ENCODE results near the gene OR2T27. TPM values are rescaled to one million over a fixed set of nuclear protein-coding genes. Genes with fewer than 3 reads are reported as not detected.
A peak's percentile ranks its signal among the peaks of the same experiment; 100 is the strongest.
"Not testable (repeated sequence)": the region's sequence is repeated elsewhere in the genome, so short reads cannot be mapped to it uniquely, and the experiment has no call there.

OR2T27 gene
- total and polyA plus RNA-seq, 2 donors (not counting 3 experiments of a cell fraction or from before 2014, with no cell fraction given): not detected

DNA sequence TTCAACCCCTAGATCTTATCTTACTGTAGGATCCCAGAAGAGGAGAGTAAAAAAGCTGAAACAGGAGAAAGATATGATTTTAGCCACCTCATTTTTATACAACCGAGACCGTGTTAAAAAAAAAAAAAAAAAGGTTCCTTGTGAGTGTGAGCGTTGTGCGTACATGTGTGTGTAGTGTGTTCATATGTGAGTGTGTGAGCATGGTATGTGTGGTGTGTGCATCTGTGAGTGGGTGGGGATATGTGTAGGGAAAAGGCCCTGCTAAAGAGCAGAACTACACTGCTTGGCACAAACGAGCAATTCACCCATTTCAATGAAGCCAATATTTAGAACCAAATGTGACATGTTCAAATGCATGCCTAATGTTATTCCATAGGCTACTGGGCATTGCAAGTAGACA lies 13.7 kb downstream of the OR2T27 start:
- CTCF ChIA-PET; H3K4me1 ChIP-seq (ENCODE audit: control insufficient read depth, extremely low read depth, insufficient read depth, low read length); H3K9me3 ChIP-seq (replicated peaks; ENCODE audit: control insufficient read depth, insufficient read depth, low read length); H3K9me1 ChIP-seq (replicated peaks; ENCODE audit: control insufficient read depth, extremely low read depth, insufficient read depth, low read length); H3K27me3 ChIP-seq (ENCODE audit: control insufficient read depth in 2 of 2, insufficient read depth in 2 of 2, low read length in 2 of 2); H3K79me2 ChIP-seq (ENCODE audit: control insufficient read depth, insufficient read depth, low read length); H3K36me3 ChIP-seq (ENCODE audit: control insufficient read depth in 2 of 2, extremely low read depth in 1 of 2, insufficient read depth in 2 of 2, low read length in 2 of 2); POLR2A ChIA-PET; dilution Hi-C loops (cut with MboI; ENCODE audit: extremely low pct_ligation_motif_present, low sequenced_read_pairs); H3K9ac ChIP-seq (replicated peaks; ENCODE audit: extremely low read depth, insufficient read depth, low read length); H3K4me2 ChIP-seq (ENCODE audit: insufficient read depth, low read length); BruUV-seq (replicated peaks); H4K20me1 ChIP-seq (replicated peaks; ENCODE audit: control insufficient read depth, extremely low read depth, insufficient read depth, low read length); DNase-seq (ENCODE audit: low read depth, low spot score); H3K4me3 ChIP-seq (replicated peaks in 1 of 3; ENCODE audit: insufficient read depth in 1 of 3, low read depth in 1 of 3, low read length in 3 of 3); intact Hi-C loops (cut with micrococcal nuclease); H2AFZ ChIP-seq (ENCODE audit: low read depth, low read length); H3K27ac ChIP-seq (ENCODE audit: insufficient read depth, low read depth, low read length); FAIRE-seq: not testable (repeated sequence)

- intact Hi-C loops (cut with micrococcal nuclease); FAIRE-seq; dilution Hi-C loops (cut with MboI; ENCODE audit: extremely low pct_ligation_motif_present, low sequenced_read_pairs); H4K20me1 ChIP-seq (replicated peaks; ENCODE audit: control insufficient read depth, extremely low read depth, insufficient read depth, low read length); CTCF ChIA-PET; H3K9me1 ChIP-seq (replicated peaks; ENCODE audit: control insufficient read depth, extremely low read depth, insufficient read depth, low read length); H3K9me3 ChIP-seq (replicated peaks; ENCODE audit: control insufficient read depth, insufficient read depth, low read length); H3K4me3 ChIP-seq (replicated peaks in 1 of 3; ENCODE audit: insufficient read depth in 1 of 3, low read depth in 1 of 3, low read length in 3 of 3); H3K79me2 ChIP-seq (ENCODE audit: control insufficient read depth, insufficient read depth, low read length); POLR2A ChIA-PET; H3K4me1 ChIP-seq (ENCODE audit: control insufficient read depth, extremely low read depth, insufficient read depth, low read length); DNase-seq (ENCODE audit: low read depth, low spot score); BruUV-seq (replicated peaks); H3K4me2 ChIP-seq (ENCODE audit: insufficient read depth, low read length); H2AFZ ChIP-seq (ENCODE audit: low read depth, low read length); H3K27me3 ChIP-seq (ENCODE audit: control insufficient read depth in 2 of 2, insufficient read depth in 2 of 2, low read length in 2 of 2); H3K27ac ChIP-seq (ENCODE audit: insufficient read depth, low read depth, low read length); H3K9ac ChIP-seq (replicated peaks; ENCODE audit: extremely low read depth, insufficient read depth, low read length); H3K36me3 ChIP-seq (ENCODE audit: control insufficient read depth in 2 of 2, extremely low read depth in 1 of 2, insufficient read depth in 2 of 2, low read length in 2 of 2): not testable (repeated sequence)
Measured at GRCh38 chr1:248640906-248641305, 14.4 kb downstream of the OR2T27 start.

GRCh38 chr1:248639652-248640051 lies 15.7 kb downstream of the OR2T27 start:
- H3K36me3 ChIP-seq (ENCODE audit: control insufficient read depth in 2 of 2, extremely low read depth in 1 of 2, insufficient read depth in 2 of 2, low read length in 2 of 2); BruUV-seq (replicated peaks); H4K20me1 ChIP-seq (replicated peaks; ENCODE audit: control insufficient read depth, extremely low read depth, insufficient read depth, low read length); H3K9ac ChIP-seq (replicated peaks; ENCODE audit: extremely low read depth, insufficient read depth, low read length); H3K27ac ChIP-seq (ENCODE audit: insufficient read depth, low read depth, low read length); H3K79me2 ChIP-seq (ENCODE audit: control insufficient read depth, insufficient read depth, low read length); intact Hi-C loops (cut with micrococcal nuclease); CTCF ChIA-PET; POLR2A ChIA-PET; H3K4me3 ChIP-seq (replicated peaks in 1 of 3; ENCODE audit: insufficient read depth in 1 of 3, low read depth in 1 of 3, low read length in 3 of 3); H3K4me1 ChIP-seq (ENCODE audit: control insufficient read depth, extremely low read depth, insufficient read depth, low read length); H3K9me1 ChIP-seq (replicated peaks; ENCODE audit: control insufficient read depth, extremely low read depth, insufficient read depth, low read length); H3K27me3 ChIP-seq (ENCODE audit: control insufficient read depth in 2 of 2, insufficient read depth in 2 of 2, low read length in 2 of 2); H2AFZ ChIP-seq (ENCODE audit: low read depth, low read length); H3K9me3 ChIP-seq (replicated peaks; ENCODE audit: control insufficient read depth, insufficient read depth, low read length); DNase-seq (ENCODE audit: low read depth, low spot score); H3K4me2 ChIP-seq (ENCODE audit: insufficient read depth, low read length); dilution Hi-C loops (cut with MboI; ENCODE audit: extremely low pct_ligation_motif_present, low sequenced_read_pairs); FAIRE-seq: not testable (repeated sequence)

DNA sequence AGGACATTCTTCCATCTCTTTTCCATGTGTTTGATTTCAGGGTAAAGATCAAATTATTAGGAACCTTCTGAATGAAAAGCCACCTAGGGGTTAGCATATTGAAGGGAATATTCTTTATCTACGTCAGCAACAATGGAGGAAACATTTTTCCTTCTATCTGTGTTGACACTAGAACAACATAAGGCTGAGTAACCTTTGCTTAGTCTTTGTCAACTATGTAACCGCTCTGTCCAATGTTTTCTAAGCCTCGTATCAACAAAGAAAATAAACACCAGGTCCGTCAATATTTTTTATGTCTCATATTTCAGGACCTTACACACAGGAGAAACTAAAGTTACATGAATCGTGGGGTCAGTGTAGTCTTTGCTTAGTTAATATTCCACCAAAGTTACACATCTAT lies 18.7 kb downstream of the OR2T27 start:
- H4K20me1 ChIP-seq (replicated peaks; ENCODE audit: control insufficient read depth, extremely low read depth, insufficient read depth, low read length); H3K9me1 ChIP-seq (replicated peaks; ENCODE audit: control insufficient read depth, extremely low read depth, insufficient read depth, low read length); H3K9ac ChIP-seq (replicated peaks; ENCODE audit: extremely low read depth, insufficient read depth, low read length); CTCF ChIA-PET; H3K4me3 ChIP-seq (replicated peaks in 1 of 3; ENCODE audit: insufficient read depth in 1 of 3, low read depth in 1 of 3, low read length in 3 of 3); H3K9me3 ChIP-seq (replicated peaks; ENCODE audit: control insufficient read depth, insufficient read depth, low read length); H3K27me3 ChIP-seq (ENCODE audit: control insufficient read depth in 2 of 2, insufficient read depth in 2 of 2, low read length in 2 of 2); H3K36me3 ChIP-seq (ENCODE audit: control insufficient read depth in 2 of 2, extremely low read depth in 1 of 2, insufficient read depth in 2 of 2, low read length in 2 of 2); BruUV-seq (replicated peaks); dilution Hi-C loops (cut with MboI; ENCODE audit: extremely low pct_ligation_motif_present, low sequenced_read_pairs); H3K4me2 ChIP-seq (ENCODE audit: insufficient read depth, low read length); intact Hi-C loops (cut with micrococcal nuclease); H3K4me1 ChIP-seq (ENCODE audit: control insufficient read depth, extremely low read depth, insufficient read depth, low read length); H3K79me2 ChIP-seq (ENCODE audit: control insufficient read depth, insufficient read depth, low read length); H3K27ac ChIP-seq (ENCODE audit: insufficient read depth, low read depth, low read length); POLR2A ChIA-PET; H2AFZ ChIP-seq (ENCODE audit: low read depth, low read length); DNase-seq (ENCODE audit: low read depth, low spot score): not testable (repeated sequence)
- FAIRE-seq: peak; percentile 31
